GM18505 (cell line): ENCODE results near the gene MYB.
"Not testable (repeated sequence)": the region's sequence is repeated elsewhere in the genome, so short reads cannot be mapped to it uniquely, and the experiment has no call there.

Experiments
- ATAC-seq: cut with Tn5 transposase; IDR thresholded peaks from one replicate; pipeline ENCODE4 v1.9.1; 2021; ENCODE audit not compliant: unreplicated experiment
- POLR2A ChIP-seq: IDR thresholded peaks from 4 replicates; pipeline ENCODE4 v1.6.1; 2011; ENCODE audit warnings: borderline replicate concordance; ENCODE audit not compliant: insufficient read depth, insufficient read length; ENCODE audit errors: extremely low read depth

The MYB gene

DNA sequence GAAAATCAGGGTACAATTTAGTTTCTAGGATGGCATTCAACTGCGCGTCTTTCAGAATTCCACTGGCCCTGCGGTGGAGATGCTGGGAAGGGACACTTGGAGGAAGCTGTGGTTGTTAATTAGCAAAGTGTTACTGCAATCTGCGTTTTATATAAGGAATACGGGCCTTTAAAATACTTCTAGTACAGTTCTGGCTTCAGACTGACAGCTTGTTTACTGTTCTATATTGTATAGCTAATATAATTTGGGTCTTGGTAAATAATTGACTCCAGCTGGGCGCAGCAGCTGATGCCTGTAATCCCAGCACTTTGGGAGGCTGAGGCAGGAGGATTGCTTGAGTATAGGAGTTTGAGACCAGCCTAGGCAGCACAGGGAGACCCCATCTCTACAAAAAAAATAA lies 63.7 kb downstream of the MYB start:
- no peak for TF ChIP-seq POLR2A
- no peak for ATAC-seq

DNA sequence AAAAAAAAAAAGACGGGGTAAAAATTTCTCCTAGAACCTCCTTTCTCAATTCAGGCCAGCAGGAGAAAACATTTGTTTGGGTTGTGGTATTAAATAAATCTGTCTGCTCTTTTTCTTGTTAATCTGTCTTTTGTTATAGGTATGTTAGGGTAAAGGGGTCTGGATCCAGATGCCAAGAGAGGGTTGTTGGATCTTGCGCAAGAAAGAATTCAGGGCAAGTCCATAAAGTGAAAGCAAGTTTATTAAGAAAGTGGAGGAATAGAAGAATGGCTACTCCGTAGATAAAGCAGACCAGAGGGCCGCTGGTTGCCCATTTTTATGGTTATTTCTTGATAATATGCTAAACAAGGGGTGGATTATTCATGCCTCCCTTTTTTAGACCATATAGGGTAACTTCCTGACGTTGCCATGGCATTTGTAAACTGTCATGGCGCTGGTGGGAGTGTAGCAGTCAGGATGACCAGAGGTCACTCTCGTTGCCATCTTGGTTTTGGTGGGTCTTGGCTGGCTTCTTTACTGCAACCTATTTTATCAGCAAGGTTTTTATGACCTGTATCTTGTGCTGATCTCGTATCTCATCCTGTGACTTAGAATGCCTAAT lies 65.4 kb downstream of the MYB start:
- ATAC-seq, result not testable (repeated sequence)

- ATAC-seq, result no peak
- TF ChIP-seq POLR2A, result no peak
Observed at GRCh38 chr6:135250234-135250633, 69.1 kb downstream of the MYB start.

- no peak for TF ChIP-seq POLR2A
- no peak for ATAC-seq
Observed at GRCh38 chr6:135250751-135251497, 69.8 kb downstream of the MYB start.

- ATAC-seq, result no peak
- TF ChIP-seq POLR2A, result no peak
Observed at GRCh38 chr6:135251498-135252441, 70.7 kb downstream of the MYB start.

- no peak for ATAC-seq
- no peak for TF ChIP-seq POLR2A
Observed at GRCh38 chr6:135254471-135254870, 73.4 kb downstream of the MYB start.

DNA sequence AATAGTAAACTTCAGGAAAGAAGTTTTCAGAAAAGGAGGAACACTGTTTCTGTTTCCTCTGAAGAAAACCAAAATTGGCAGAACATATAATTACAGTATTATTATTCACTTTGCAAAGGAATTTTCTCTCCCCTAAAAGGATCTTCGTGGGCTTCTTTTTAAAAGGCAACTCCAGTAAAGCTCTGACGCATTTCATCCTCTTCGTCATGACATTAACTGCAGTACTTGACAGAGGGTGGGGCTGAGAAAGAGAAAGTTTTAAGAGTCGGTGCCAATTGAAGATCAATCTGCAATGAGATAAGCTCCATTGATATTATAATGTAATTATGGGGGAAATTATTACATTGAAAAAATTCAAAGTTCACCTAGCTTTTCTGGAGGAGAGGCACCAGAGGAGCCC lies 75.8 kb downstream of the MYB start:
- no peak for TF ChIP-seq POLR2A
- ATAC-seq, result no peak

GRCh38 chr6:135257631-135258405 lies 76.7 kb downstream of the MYB start:
- ATAC-seq, result no peak
- no peak for TF ChIP-seq POLR2A

DNA sequence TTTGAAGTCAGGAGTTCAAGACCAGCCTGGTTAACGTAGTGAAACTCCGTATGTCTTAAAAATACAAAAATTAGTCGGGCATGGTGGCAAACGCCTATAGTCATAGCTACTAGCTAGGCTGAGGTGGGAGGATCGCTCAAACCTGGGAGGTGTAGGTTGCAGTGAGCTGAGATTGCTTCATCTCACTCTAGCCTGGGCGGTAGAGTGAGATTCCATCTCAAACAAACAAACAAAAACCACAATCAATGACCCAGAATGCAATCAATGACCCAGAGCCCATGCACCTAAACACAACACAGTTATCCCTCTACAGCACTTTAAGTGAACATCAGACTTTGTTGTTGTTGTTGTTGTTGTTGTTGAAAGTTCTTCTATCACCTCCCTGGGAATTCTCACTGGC lies 77.9 kb downstream of the MYB start:
- TF ChIP-seq POLR2A, result no peak
- ATAC-seq, result no peak

DNA sequence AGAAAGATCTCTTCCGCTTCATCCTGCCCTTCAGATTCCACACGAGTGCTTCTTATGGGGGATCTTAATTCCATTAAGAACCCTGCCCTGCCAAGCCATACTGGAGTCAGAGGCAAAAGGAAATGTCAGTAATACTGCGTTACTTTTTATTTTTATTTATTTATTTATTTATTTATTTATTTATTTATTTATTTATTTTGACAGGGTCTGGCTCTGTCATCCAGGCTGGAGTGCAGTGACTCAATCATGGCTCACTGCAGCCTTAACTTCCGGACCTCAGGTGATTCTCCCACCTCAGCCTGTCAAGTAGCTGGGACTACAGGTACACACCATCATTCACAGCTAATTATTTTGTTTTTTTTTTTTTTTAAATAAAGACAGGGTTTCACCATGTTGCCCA lies 79.5 kb downstream of the MYB start:
- no peak for TF ChIP-seq POLR2A
- ATAC-seq, result no peak

DNA sequence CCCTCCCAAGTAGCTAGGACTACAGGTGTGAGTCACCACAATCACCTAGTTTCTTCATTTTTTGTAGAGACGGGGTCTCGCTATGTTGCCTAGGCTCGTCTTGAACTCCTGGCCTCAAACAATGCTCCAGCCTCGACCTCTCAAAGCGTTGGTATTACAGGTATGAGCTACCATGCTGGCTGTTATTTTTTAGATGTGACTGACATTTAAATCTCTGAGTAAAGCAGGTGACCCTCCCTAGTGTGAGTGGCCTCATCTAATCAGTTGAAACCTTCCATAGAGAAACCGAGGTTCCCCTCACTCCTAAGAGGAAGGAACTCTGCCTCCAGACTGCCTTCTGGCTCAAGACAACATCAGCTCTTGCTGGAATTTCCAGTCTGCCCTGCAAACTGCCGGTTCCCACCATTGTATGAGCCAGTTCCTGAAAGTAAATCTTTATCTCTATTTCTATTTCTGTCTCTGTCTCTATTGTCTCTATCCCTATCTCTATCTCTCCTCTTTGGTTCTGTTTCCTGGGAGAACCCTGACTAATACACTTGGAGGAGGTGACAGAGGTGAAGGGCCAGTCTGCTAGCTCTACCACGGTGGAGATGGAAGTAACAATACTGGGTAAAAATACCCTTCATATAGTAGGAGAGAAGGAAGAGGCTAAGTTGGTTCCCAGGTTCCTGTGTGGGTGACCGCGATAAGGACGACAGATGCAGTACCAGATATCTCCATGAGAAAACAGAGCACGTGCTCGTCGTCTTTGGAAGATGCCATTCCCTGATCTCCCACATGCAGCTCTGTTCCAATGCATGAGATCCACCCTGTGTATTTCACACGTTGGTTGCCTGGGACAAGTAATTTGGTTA lies 81.0 kb downstream of the MYB start:
- TF ChIP-seq POLR2A, result no peak
- ATAC-seq, result no peak

- ATAC-seq, result no peak
- TF ChIP-seq POLR2A, result no peak
Observed at GRCh38 chr6:135265278-135265677, 84.2 kb downstream of the MYB start.

DNA sequence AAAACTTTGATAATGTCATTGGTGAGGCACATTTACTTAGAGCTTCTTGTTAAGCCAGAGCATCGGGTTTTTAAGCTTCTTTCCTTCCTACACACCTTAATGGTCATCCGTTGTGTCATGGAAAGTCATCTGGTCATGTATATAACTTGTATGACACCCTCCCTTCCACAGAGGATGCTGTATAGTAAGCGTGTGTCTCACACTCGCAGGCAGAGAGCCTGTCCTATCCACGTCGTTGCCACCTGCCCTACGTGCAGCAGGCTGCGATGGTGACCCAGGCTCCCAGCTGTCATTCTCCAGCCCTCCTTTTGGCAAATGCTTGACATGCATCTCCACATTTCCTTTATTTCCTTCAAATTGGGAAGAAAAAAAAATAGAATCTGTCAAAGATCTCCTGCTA lies 85.6 kb downstream of the MYB start:
- no peak for ATAC-seq
- TF ChIP-seq POLR2A, result no peak

DNA sequence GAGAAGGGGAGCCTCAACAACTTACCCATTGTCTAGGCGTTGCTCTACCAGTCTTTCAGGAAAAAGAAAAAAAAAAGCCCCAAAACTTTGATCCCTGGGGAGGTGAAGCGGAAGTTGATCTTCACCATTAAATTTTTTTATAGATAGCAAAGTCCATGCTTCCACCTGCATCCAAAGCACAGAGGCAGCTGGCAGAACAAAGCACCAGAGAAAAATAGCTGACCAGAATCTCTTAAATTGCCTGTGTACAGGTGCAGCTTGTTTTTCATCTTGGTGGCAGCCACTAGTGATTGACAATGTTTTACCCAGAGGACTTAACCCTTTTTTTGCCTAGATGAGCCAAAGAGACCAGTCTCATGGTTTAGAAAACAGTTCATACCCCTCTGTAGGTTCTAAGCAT lies 86.0 kb downstream of the MYB start:
- no peak for TF ChIP-seq POLR2A
- no peak for ATAC-seq
